ENCODE measurements around the gene VMO1. TPM values are rescaled to one million over a fixed set of nuclear protein-coding genes. Genes with fewer than 3 reads are reported as not detected.

The VMO1 gene
- total RNA-seq, 1 experiment from 2014 or later = 0.59 TPM

- H3K36me3 Mint-ChIP-seq (ENCODE audit: insufficient read depth, unreplicated experiment) = peaks cover 27% of the 10 kb centered on the region
- TF ChIP-seq, protein P1, sequence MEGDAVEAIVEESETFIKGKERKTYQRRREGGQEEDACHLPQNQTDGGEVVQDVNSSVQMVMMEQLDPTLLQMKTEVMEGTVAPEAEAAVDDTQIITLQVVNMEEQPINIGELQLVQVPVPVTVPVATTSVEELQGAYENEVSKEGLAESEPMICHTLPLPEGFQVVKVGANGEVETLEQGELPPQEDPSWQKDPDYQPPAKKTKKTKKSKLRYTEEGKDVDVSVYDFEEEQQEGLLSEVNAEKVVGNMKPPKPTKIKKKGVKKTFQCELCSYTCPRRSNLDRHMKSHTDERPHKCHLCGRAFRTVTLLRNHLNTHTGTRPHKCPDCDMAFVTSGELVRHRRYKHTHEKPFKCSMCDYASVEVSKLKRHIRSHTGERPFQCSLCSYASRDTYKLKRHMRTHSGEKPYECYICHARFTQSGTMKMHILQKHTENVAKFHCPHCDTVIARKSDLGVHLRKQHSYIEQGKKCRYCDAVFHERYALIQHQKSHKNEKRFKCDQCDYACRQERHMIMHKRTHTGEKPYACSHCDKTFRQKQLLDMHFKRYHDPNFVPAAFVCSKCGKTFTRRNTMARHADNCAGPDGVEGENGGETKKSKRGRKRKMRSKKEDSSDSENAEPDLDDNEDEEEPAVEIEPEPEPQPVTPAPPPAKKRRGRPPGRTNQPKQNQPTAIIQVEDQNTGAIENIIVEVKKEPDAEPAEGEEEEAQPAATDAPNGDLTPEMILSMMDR (IDR thresholded peaks at IDR 0.05; ENCODE audit: unreplicated experiment) = no peak
- DNase-seq = no peak
- peaks cover 16% of the 10 kb centered on the region for H3K4me1 Mint-ChIP-seq (ENCODE audit: low read depth, unreplicated experiment)
- H3K27ac Mint-ChIP-seq (ENCODE audit: unreplicated experiment) = no peak overlapping the region
- H3K9me3 Mint-ChIP-seq (ENCODE audit: low read depth, unreplicated experiment) = no peaks in the 10 kb centered on the region
- no peaks in the 10 kb centered on the region for H3K27me3 Mint-ChIP-seq (ENCODE audit: unreplicated experiment)
- no TSS peak for BruUV-seq (replicated peaks)
- intact Hi-C loops (cut with micrococcal nuclease; ENCODE audit: unreplicated experiment) = loop anchor here (5.0 kb wide), 1 partner anchor 117 kb away; the partner anchor contains the start of gene CHRNE
- no peak overlapping the region for H3K4me3 Mint-ChIP-seq (ENCODE audit: low read depth, unreplicated experiment)
- CTCF ChIA-PET = no interaction called here
Observed at GRCh38 chr17:4785311-4786105, 656 bp downstream of the VMO1 start.

- no TSS peak for BruUV-seq (replicated peaks)
- peaks cover 18% of the 10 kb centered on the region for H3K27me3 Mint-ChIP-seq (ENCODE audit: unreplicated experiment)
- no peak overlapping the region for H3K4me3 Mint-ChIP-seq (ENCODE audit: low read depth, unreplicated experiment)
- CTCF ChIA-PET = no interaction called here
- H3K36me3 Mint-ChIP-seq (ENCODE audit: insufficient read depth, unreplicated experiment) = no peaks in the 10 kb centered on the region
- no peak overlapping the region for H3K27ac Mint-ChIP-seq (ENCODE audit: unreplicated experiment)
- DNase-seq = no peak
- TF ChIP-seq, protein P1 (IDR thresholded peaks at IDR 0.05; ENCODE audit: unreplicated experiment) = no peak
- H3K9me3 Mint-ChIP-seq (ENCODE audit: low read depth, unreplicated experiment) = no peaks in the 10 kb centered on the region
- H3K4me1 Mint-ChIP-seq (ENCODE audit: low read depth, unreplicated experiment) = no peaks in the 10 kb centered on the region
- intact Hi-C loops (cut with micrococcal nuclease; ENCODE audit: unreplicated experiment) = no loop called here
Observed at GRCh38 chr17:4782652-4783051, 3.5 kb downstream of the VMO1 start.

DNA sequence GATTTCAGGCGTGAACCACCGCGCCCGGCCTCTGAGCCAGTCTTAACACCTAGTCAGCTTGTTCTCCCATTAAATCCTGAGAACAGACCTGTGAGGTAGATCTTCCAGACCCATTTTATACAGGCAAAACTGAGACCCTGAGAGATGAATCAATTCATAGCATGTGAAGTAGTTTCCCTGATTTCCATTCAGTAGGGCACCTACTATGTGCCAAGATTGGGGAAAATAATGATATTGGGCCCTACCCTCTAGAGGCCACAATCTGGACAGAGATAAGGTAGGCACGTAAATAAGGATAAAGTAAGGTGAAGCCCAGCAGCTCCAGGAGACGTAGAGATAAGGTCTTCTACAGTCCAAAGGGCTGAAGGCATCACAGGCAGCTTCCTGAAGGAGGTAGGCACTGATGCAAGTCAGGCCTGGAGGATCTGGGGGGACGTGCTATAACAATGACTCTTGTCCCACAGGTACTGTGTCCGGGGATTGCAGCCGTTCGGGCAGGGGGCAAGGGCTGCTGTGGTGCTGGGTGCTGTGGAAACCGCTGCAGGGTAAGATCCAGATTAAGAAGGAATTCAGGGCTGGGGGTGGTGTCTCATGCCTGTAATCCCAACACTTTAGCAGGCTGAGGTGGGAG lies 5.7 kb downstream of the VMO1 start:
- Mint-ChIP-seq H3K36me3 (ENCODE audit: insufficient read depth, unreplicated experiment) (no peaks in the 10 kb centered on the region), H3K4me3 (ENCODE audit: low read depth, unreplicated experiment) (no peak overlapping the region), H3K27me3 (ENCODE audit: unreplicated experiment) (peaks cover 18% of the 10 kb centered on the region), H3K9me3 (ENCODE audit: low read depth, unreplicated experiment) (no peaks in the 10 kb centered on the region), H3K4me1 (ENCODE audit: low read depth, unreplicated experiment) (no peaks in the 10 kb centered on the region), H3K27ac (ENCODE audit: unreplicated experiment) (no peak overlapping the region)
- DNase-seq = no peak
- intact Hi-C loops (cut with micrococcal nuclease; ENCODE audit: unreplicated experiment) = no loop called here
- TF ChIP-seq, protein P1 (IDR thresholded peaks at IDR 0.05; ENCODE audit: unreplicated experiment) = no peak
- no TSS peak for BruUV-seq (replicated peaks)
- CTCF ChIA-PET = interaction anchor here (2.0 kb wide), 1 partner anchor 10 kb away, joined by 6 read pairs; no protein-coding TSS in a partner anchor

DNA sequence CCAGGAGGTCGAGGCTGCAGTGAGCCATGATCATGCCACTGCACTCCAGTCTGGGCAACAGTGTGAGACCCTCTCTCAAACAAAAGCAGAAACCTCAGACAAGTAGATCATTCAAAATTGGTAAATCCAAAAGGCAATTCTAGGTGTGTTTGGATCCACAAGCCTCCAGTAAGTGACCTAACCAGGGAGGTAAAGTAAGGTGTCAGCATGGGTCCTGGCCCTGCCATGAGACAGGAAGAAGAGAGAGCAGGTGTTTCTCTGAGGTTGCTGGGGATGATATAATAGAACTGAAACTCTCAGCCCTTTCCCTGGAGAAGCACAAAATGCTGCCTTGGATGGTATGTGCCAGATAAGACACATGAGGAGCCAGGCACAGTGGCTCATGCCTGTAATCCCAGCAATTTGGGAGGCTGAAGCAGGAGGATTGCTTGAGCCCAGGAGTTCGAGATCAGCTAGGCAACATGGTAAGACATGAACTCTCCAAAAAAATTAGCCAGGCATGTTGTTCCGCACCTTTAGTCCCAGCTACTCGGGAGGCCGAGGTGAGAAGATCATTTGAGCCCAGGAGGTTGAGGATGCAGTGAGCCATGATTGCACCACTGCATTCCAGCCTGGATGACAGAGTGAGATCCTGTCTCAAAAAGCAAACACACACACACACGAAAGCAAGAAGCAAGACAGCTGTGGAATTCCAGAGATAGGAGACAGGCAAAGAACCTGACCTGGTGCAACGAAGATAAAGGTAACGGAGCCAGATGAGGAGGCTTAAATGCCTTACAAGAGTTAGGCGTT lies 8.0 kb downstream of the VMO1 start:
- intact Hi-C loops (cut with micrococcal nuclease; ENCODE audit: unreplicated experiment) = no loop called here
- H3K27me3 Mint-ChIP-seq (ENCODE audit: unreplicated experiment) = peaks cover 26% of the 10 kb centered on the region
- no peak for DNase-seq

More for the DNA sequence above, 8.0 kb downstream of the VMO1 start:
- TF ChIP-seq, protein P1 (IDR thresholded peaks at IDR 0.05; ENCODE audit: unreplicated experiment) = no peak
- no TSS peak for BruUV-seq (replicated peaks)
- H3K27ac Mint-ChIP-seq (ENCODE audit: unreplicated experiment) = no peak overlapping the region
- H3K9me3 Mint-ChIP-seq (ENCODE audit: low read depth, unreplicated experiment) = no peaks in the 10 kb centered on the region
- no peak overlapping the region for H3K4me3 Mint-ChIP-seq (ENCODE audit: low read depth, unreplicated experiment)
- CTCF ChIA-PET = interaction anchor here (2.0 kb wide), 1 partner anchor 12 kb away, joined by 6 read pairs; no protein-coding TSS in a partner anchor
- no peaks in the 10 kb centered on the region for H3K4me1 Mint-ChIP-seq (ENCODE audit: low read depth, unreplicated experiment)
- H3K36me3 Mint-ChIP-seq (ENCODE audit: insufficient read depth, unreplicated experiment) = no peaks in the 10 kb centered on the region
